ENCODE data around the gene TMEM223. TPM values are rescaled to one million over a fixed set of nuclear protein-coding genes. Genes with fewer than 3 reads are reported as not detected.
A peak's percentile ranks its signal among the peaks of the same experiment; 100 is the strongest.

The TMEM223 gene
- total and polyA plus RNA-seq, 9 of the 15 experiments (the other 6 are each of a cell fraction or from before 2014, with no cell fraction given): 5.9 to 34.5 (median 19.6) TPM

- TF ChIP-seq LARP7 (IDR thresholded peaks at IDR 0.05) (no peak), CAMTA2 (CRISPR knock-in tag; conservative IDR thresholded peaks at IDR 0.05) (no peak), ZNF79 (CRISPR knock-in tag; IDR thresholded peaks at IDR 0.05; ENCODE audit: low read depth) (no peak), NUFIP1 (IDR thresholded peaks at IDR 0.05; ENCODE audit: partially characterized antibody) (no peak), ZNF311 (CRISPR knock-in tag; IDR thresholded peaks at IDR 0.05) (no peak), ZBTB43 (CRISPR knock-in tag; IDR thresholded peaks at IDR 0.05) (peak; percentile 77; the same call in 1 of the 2 replicates), CTBP1 (IDR thresholded peaks at IDR 0.05; ENCODE audit: borderline replicate concordance) (peak; percentile 87), SMC3 (conservative IDR thresholded peaks at IDR 0.05; ENCODE audit: insufficient read depth, low read depth, low read length) (0 out of 2 replicates have a peak, but pooled peaks have one; percentile 10), ZNF134 (CRISPR knock-in tag; conservative IDR thresholded peaks at IDR 0.05) (no peak), ILK (tag; IDR thresholded peaks at IDR 0.05; ENCODE audit: borderline replicate concordance, low read depth) (no peak), MAX (CRISPR knock-in tag; IDR thresholded peaks at IDR 0.05) (peak; percentile 81), RBM14 (IDR thresholded peaks at IDR 0.05; ENCODE audit: borderline replicate concordance, insufficient read depth, low read depth, low read length) (no peak), NFRKB (IDR thresholded peaks at IDR 0.05; ENCODE audit: low read depth) (no peak), HES1 (IDR thresholded peaks at IDR 0.05; ENCODE audit: low read depth) (no peak), SRSF3 (IDR thresholded peaks at IDR 0.05; ENCODE audit: insufficient read depth, low read length) (no peak), TCF7 (IDR thresholded peaks at IDR 0.05; ENCODE audit: borderline replicate concordance) (no peak), E2F6 (IDR thresholded peaks at IDR 0.05; ENCODE audit: borderline replicate concordance in 1 of 2, extremely low read depth in 1 of 2, insufficient read depth in 1 of 2, insufficient read length in 1 of 2, low read depth in 1 of 2, low read length in 1 of 2, poor library complexity in 1 of 2, severe bottlenecking in 1 of 2) (peak; percentile 86 to 88), KHSRP (IDR thresholded peaks at IDR 0.05) (no peak), ZNF24 (IDR thresholded peaks at IDR 0.05) (no peak), JUNB (CRISPR knock-in tag; conservative IDR thresholded peaks at IDR 0.05) (no peak), IFI16 (CRISPR knock-in tag; IDR thresholded peaks at IDR 0.05) (no peak), NFXL1 (CRISPR knock-in tag; IDR thresholded peaks at IDR 0.05) (no peak), RNF219 (CRISPR knock-in tag; IDR thresholded peaks at IDR 0.05) (no peak)
Observed at GRCh38 chr11:62771144-62772021, 20.4 kb downstream of the TMEM223 start, which contains the start of gene TAF6L (continued).

Data from K562 (cell line).